ENCODE measurements around the gene DMAC2L. TPM values are rescaled to one million over a fixed set of nuclear protein-coding genes. Genes with fewer than 3 reads are reported as not detected.
"Not testable (repeated sequence)": the region's sequence is repeated elsewhere in the genome, so short reads cannot be mapped to it uniquely, and the experiment has no call there.

The DMAC2L gene
- total RNA-seq (2014; rRNA removed; shearing (Covaris generic)) = 8.9 and 10.8 TPM in 2 replicates
- polyA plus RNA-seq (2015; cell fraction: cytosol; rRNA removed) = 15.9 and 16.9 TPM in 2 replicates
- polyA plus RNA-seq (2015; cell fraction: nucleus; rRNA removed) = 12.6 and 16.8 TPM in 2 replicates

GRCh38 chr14:50311972-50312733, at the start of gene DMAC2L, which contains the start of gene L2HGDH:
Gene DMAC2L (plus strand): TSS chr14:50312324. CDS start chr14:50321488, 9,164 bp downstream.
Gene L2HGDH (minus strand): TSS chr14:50312229. CDS start chr14:50312150, 79 bp downstream.
- peak; percentile 92 for DNase-seq (ENCODE audit: low read depth)

GRCh38 chr14:50262865-50263264, 49.3 kb upstream of the DMAC2L start:
- no peak for DNase-seq (ENCODE audit: low read depth)

GRCh38 chr14:50263321-50263720, 48.8 kb upstream of the DMAC2L start:
- DNase-seq (ENCODE audit: low read depth) = no peak

- DNase-seq (ENCODE audit: low read depth) = no peak
Measured at GRCh38 chr14:50265029-50265428, 47.1 kb upstream of the DMAC2L start.

- no peak for DNase-seq (ENCODE audit: low read depth)
Measured at GRCh38 chr14:50270932-50271331, 41.2 kb upstream of the DMAC2L start.

- DNase-seq (ENCODE audit: low read depth) = peak; percentile 5
Measured at GRCh38 chr14:50272498-50272897, 39.6 kb upstream of the DMAC2L start.

GRCh38 chr14:50285861-50286260, 26.3 kb upstream of the DMAC2L start:
- DNase-seq (ENCODE audit: low read depth) = no peak

- no peak for DNase-seq (ENCODE audit: low read depth)
Measured at GRCh38 chr14:50288146-50288545, 24.0 kb upstream of the DMAC2L start.

GRCh38 chr14:50290306-50290705, 21.8 kb upstream of the DMAC2L start:
- DNase-seq (ENCODE audit: low read depth) = no peak

GRCh38 chr14:50299585-50299984, 12.5 kb upstream of the DMAC2L start:
- no peak for DNase-seq (ENCODE audit: low read depth)

- DNase-seq (ENCODE audit: low read depth) = no peak
Measured at GRCh38 chr14:50301914-50302313, 10.2 kb upstream of the DMAC2L start.

- DNase-seq (ENCODE audit: low read depth) = no peak
Measured at GRCh38 chr14:50303744-50304471, 8.2 kb upstream of the DMAC2L start.

- DNase-seq (ENCODE audit: low read depth) = no peak
Measured at GRCh38 chr14:50308363-50308915, 3.7 kb upstream of the DMAC2L start.

- DNase-seq (ENCODE audit: low read depth) = no peak
Measured at GRCh38 chr14:50310445-50310844, 1.7 kb upstream of the DMAC2L start.

- no peak for DNase-seq (ENCODE audit: low read depth)
Measured at GRCh38 chr14:50311337-50311971, 670 bp upstream of the DMAC2L start.

- DNase-seq (ENCODE audit: low read depth) = no peak
Measured at GRCh38 chr14:50312734-50313054, 570 bp downstream of the DMAC2L start.

- DNase-seq (ENCODE audit: low read depth) = not testable (repeated sequence)
Measured at GRCh38 chr14:50314098-50314497, 2.0 kb downstream of the DMAC2L start.

- no peak for DNase-seq (ENCODE audit: low read depth)
Measured at GRCh38 chr14:50318031-50318626, 6.0 kb downstream of the DMAC2L start.

- DNase-seq (ENCODE audit: low read depth) = peak; percentile 29
Measured at GRCh38 chr14:50319293-50319692, 7.2 kb downstream of the DMAC2L start.

GRCh38 chr14:50319721-50320120, 7.6 kb downstream of the DMAC2L start:
- no peak for DNase-seq (ENCODE audit: low read depth)

- DNase-seq (ENCODE audit: low read depth) = no peak
Measured at GRCh38 chr14:50320283-50320682, 8.2 kb downstream of the DMAC2L start.
